Mesenchymal stem cell (in vitro differentiated cells and primary cell): ENCODE results near the gene SRD5A3.

Experiments used
- DNase-seq: peaks from one replicate; pipeline ENCODE4 v3.0.0-alpha.2; 2013
- H2AFZ ChIP-seq: one replicate; pipeline ENCODE4 v1.6.1; 2013; ENCODE audit warnings: low read depth, mild to moderate bottlenecking, control low read depth, inconsistent platforms, low read length, moderate library complexity
- H2AK5ac ChIP-seq: 2 replicates; pipeline ENCODE4 v1.6.1; 2013; ENCODE audit warnings: low read length, moderate library complexity, mild to moderate bottlenecking, inconsistent platforms; ENCODE audit not compliant: severe bottlenecking
- H2BK120ac ChIP-seq: one replicate; pipeline ENCODE4 v1.6.1; 2013; ENCODE audit warnings: low read depth, mild to moderate bottlenecking, inconsistent platforms, low read length, moderate library complexity
- H2BK12ac ChIP-seq, 2 experiments: one replicate each; pipeline ENCODE4 v1.6.1; 2013; ENCODE audit warnings: inconsistent platforms in 2 of 2, low read length in 2 of 2, mild to moderate bottlenecking in 2 of 2, moderate library complexity in 2 of 2, control low read depth in 1 of 2
- H2BK15ac ChIP-seq: one replicate; pipeline ENCODE4 v1.6.1; 2013; ENCODE audit warnings: mild to moderate bottlenecking, low read depth, inconsistent platforms; ENCODE audit not compliant: poor library complexity, severe bottlenecking
- H2BK5ac ChIP-seq: 2 replicates; pipeline ENCODE4 v1.6.1; 2013; ENCODE audit warnings: low read depth, mild to moderate bottlenecking, low read length, control low read depth, inconsistent platforms; ENCODE audit not compliant: poor library complexity, severe bottlenecking
- H3K14ac ChIP-seq, 2 experiments: one replicate each; pipeline ENCODE4 v1.6.1; 2013; ENCODE audit warnings: inconsistent platforms in 2 of 2, low read length in 2 of 2, control low read depth in 1 of 2, mild to moderate bottlenecking in 1 of 2, moderate library complexity in 1 of 2
- H3K18ac ChIP-seq, 2 experiments: one replicate each; pipeline ENCODE4 v1.6.1; 2013; ENCODE audit warnings: inconsistent platforms in 2 of 2, low read length in 2 of 2, control low read depth in 1 of 2, low read depth in 1 of 2, mild to moderate bottlenecking in 1 of 2
- H3K23ac ChIP-seq, 2 experiments: one replicate each; pipeline ENCODE4 v1.6.1; 2013; ENCODE audit warnings: inconsistent platforms in 2 of 2, low read length in 2 of 2, mild to moderate bottlenecking in 2 of 2, moderate library complexity in 2 of 2, control low read depth in 1 of 2
- H3K27ac ChIP-seq: 2 replicates; pipeline ENCODE4 v1.5.1; 2013; ENCODE audit warnings: mild to moderate bottlenecking, moderate library complexity, low read length, control low read depth, inconsistent platforms; ENCODE audit not compliant: poor library complexity, severe bottlenecking
- H3K27me3 ChIP-seq, 2 experiments: 2 replicates each; pipeline versions ENCODE4 v1.6.1 to v1.7.0; 2013; ENCODE audit warnings: low read length in 2 of 2, mild to moderate bottlenecking in 2 of 2, moderate library complexity in 2 of 2, control low read depth in 1 of 2, inconsistent platforms in 1 of 2; ENCODE audit not compliant: control insufficient read depth in 1 of 2, insufficient read depth in 1 of 2
- H3K36me3 ChIP-seq, 2 experiments: 2 replicates each; pipeline versions ENCODE4 v1.6.1 to v1.7.0; 2013; ENCODE audit warnings: low read length in 2 of 2, control low read depth in 1 of 2, inconsistent platforms in 1 of 2, low read depth in 1 of 2, mild to moderate bottlenecking in 1 of 2; ENCODE audit not compliant: insufficient read depth in 2 of 2, control insufficient read depth in 1 of 2
- H3K4ac ChIP-seq, 2 experiments: one replicate each; pipeline ENCODE4 v1.6.1; 2013; ENCODE audit warnings: inconsistent platforms in 2 of 2, low read length in 2 of 2, mild to moderate bottlenecking in 2 of 2, moderate library complexity in 2 of 2, control low read depth in 1 of 2, low read depth in 1 of 2
- H3K4me1 ChIP-seq: 2 replicates; pipeline ENCODE4 v1.6.1; 2013; ENCODE audit warnings: low read depth, low read length, control low read depth; ENCODE audit not compliant: control insufficient read depth, insufficient read depth
- H3K4me2 ChIP-seq: 2 replicates; pipeline ENCODE4 v1.6.1; 2013; ENCODE audit warnings: low read length, mild to moderate bottlenecking, inconsistent platforms; ENCODE audit not compliant: poor library complexity, severe bottlenecking
- H3K4me3 ChIP-seq, 2 experiments: 2 replicates each; pipeline versions ENCODE4 v1.5.1 to v1.7.0; 2013; ENCODE audit warnings: low read length in 2 of 2, mild to moderate bottlenecking in 2 of 2, control low read depth in 1 of 2, low read depth in 1 of 2; ENCODE audit not compliant: insufficient read depth in 1 of 2
- H3K79me1 ChIP-seq: replicated peaks from 2 replicates; pipeline ENCODE4 v1.6.1; 2013; ENCODE audit warnings: mild to moderate bottlenecking, control low read depth, low read length, inconsistent platforms; ENCODE audit not compliant: poor library complexity, severe bottlenecking
- H3K9ac ChIP-seq: 2 replicates; pipeline ENCODE4 v1.7.0; 2013; ENCODE audit warnings: mild to moderate bottlenecking, low read length, moderate library complexity
- H3K9me3 ChIP-seq: 2 replicates; pipeline ENCODE4 v1.7.0; 2013; ENCODE audit warnings: mild to moderate bottlenecking, low read length; ENCODE audit not compliant: control insufficient read depth
- H4K8ac ChIP-seq: one replicate; pipeline ENCODE4 v1.6.1; 2013; ENCODE audit warnings: inconsistent platforms, mild to moderate bottlenecking, low read length, moderate library complexity
- H4K91ac ChIP-seq: one replicate; pipeline ENCODE4 v1.6.1; 2013; ENCODE audit warnings: mild to moderate bottlenecking, low read length, inconsistent platforms
- WGBS: methylation state at CpG from one replicate; pipeline ENCODE4 v1.1.7; 2013; ENCODE audit warnings: mixed read lengths; 5-methylcytosine and 5-hydroxymethylcytosine counted together

The SRD5A3 gene

GRCh38 chr4:55338486-55338885, 7.6 kb upstream of the SRD5A3 start:
- H3K4me3 ChIP-seq, result no peak overlapping the region
- no peak overlapping the region for H2BK12ac ChIP-seq
- no peaks in the 10 kb centered on the region for H3K36me3 ChIP-seq
- DNase-seq, result no peak
- no peaks in the 10 kb centered on the region for H3K27me3 ChIP-seq
- H3K4ac ChIP-seq, result no peak overlapping the region
- H2AFZ ChIP-seq, result no peak overlapping the region
- H3K14ac ChIP-seq, result no peak overlapping the region
- no peaks in the 10 kb centered on the region for H3K79me1 ChIP-seq
- no peak overlapping the region for H3K4me2 ChIP-seq
- H2BK15ac ChIP-seq, result no peak overlapping the region
- H3K9me3 ChIP-seq, result no peaks in the 10 kb centered on the region
- H3K4me1 ChIP-seq, result no peaks in the 10 kb centered on the region
- H3K18ac ChIP-seq, result no peak overlapping the region
- 22% methylated on average over 3 of the region's 4 CpGs for WGBS
- no peak overlapping the region for H2AK5ac ChIP-seq
- no peak overlapping the region for H2BK120ac ChIP-seq
- no peak overlapping the region for H4K91ac ChIP-seq
- H3K9ac ChIP-seq, result no peak overlapping the region
- no peak overlapping the region for H3K27ac ChIP-seq
- H3K23ac ChIP-seq, result no peak overlapping the region
- no peak overlapping the region for H2BK5ac ChIP-seq
- H4K8ac ChIP-seq, result no peak overlapping the region

GRCh38 chr4:55340266-55340665, 5.8 kb upstream of the SRD5A3 start:
- WGBS, result 100% methylated on average over 3 of the region's 3 CpGs
- DNase-seq, result no peak

GRCh38 chr4:55343887-55344286, 2.2 kb upstream of the SRD5A3 start:
- 97% methylated on average over 6 of the region's 7 CpGs for WGBS
- H3K27ac ChIP-seq, result no peak overlapping the region
- H2AK5ac ChIP-seq, result no peak overlapping the region
- no peak overlapping the region for H3K9ac ChIP-seq
- no peaks in the 10 kb centered on the region for H3K9me3 ChIP-seq
- no peak overlapping the region for H2BK15ac ChIP-seq
- H3K4ac ChIP-seq, result no peak overlapping the region
- peaks cover 8% of the 10 kb centered on the region for H3K4me1 ChIP-seq
- no peak overlapping the region for H3K18ac ChIP-seq
- H2AFZ ChIP-seq, result no peak overlapping the region
- H3K4me2 ChIP-seq, result no peak overlapping the region
- H3K79me1 ChIP-seq, result peaks cover 5% of the 10 kb centered on the region
- no peak overlapping the region for H4K91ac ChIP-seq
- H2BK120ac ChIP-seq, result no peak overlapping the region
- no peak overlapping the region for H2BK12ac ChIP-seq
- H3K27me3 ChIP-seq, result no peaks in the 10 kb centered on the region
- no peak overlapping the region for H4K8ac ChIP-seq
- no peak overlapping the region for H3K4me3 ChIP-seq
- no peaks in the 10 kb centered on the region for H3K36me3 ChIP-seq
- no peak overlapping the region for H3K23ac ChIP-seq
- DNase-seq, result no peak
- no peak overlapping the region for H2BK5ac ChIP-seq
- no peak overlapping the region for H3K14ac ChIP-seq

More at GRCh38 chr4:55340266-55340665, 5.8 kb upstream of the SRD5A3 start:
- H3K79me1 ChIP-seq, result no peaks in the 10 kb centered on the region
- no peak overlapping the region for H3K4me3 ChIP-seq
- no peaks in the 10 kb centered on the region for H3K27me3 ChIP-seq
- H2BK120ac ChIP-seq, result no peak overlapping the region
- H4K91ac ChIP-seq, result no peak overlapping the region
- H3K4me2 ChIP-seq, result no peak overlapping the region
- H3K4ac ChIP-seq, result no peak overlapping the region
- no peak overlapping the region for H3K14ac ChIP-seq
- H3K36me3 ChIP-seq, result no peaks in the 10 kb centered on the region
- H2BK5ac ChIP-seq, result no peak overlapping the region
- no peak overlapping the region for H4K8ac ChIP-seq
- no peak overlapping the region for H2AK5ac ChIP-seq
- no peak overlapping the region for H3K23ac ChIP-seq
- no peak overlapping the region for H2BK15ac ChIP-seq
- no peak overlapping the region for H3K27ac ChIP-seq
- no peak overlapping the region for H2BK12ac ChIP-seq
- H2AFZ ChIP-seq, result no peak overlapping the region
- no peak overlapping the region for H3K9ac ChIP-seq
- no peaks in the 10 kb centered on the region for H3K9me3 ChIP-seq
- no peak overlapping the region for H3K18ac ChIP-seq
- no peaks in the 10 kb centered on the region for H3K4me1 ChIP-seq

GRCh38 chr4:55345054-55345453, 988 bp upstream of the SRD5A3 start:
- no peak overlapping the region for H3K4me3 ChIP-seq
- H4K91ac ChIP-seq, result no peak overlapping the region
- no peak overlapping the region for H3K18ac ChIP-seq
- WGBS, result 94% methylated on average over 3 of the region's 3 CpGs
- no peak overlapping the region for H3K14ac ChIP-seq
- H2BK5ac ChIP-seq, result no peak overlapping the region
- no peak overlapping the region for H3K23ac ChIP-seq
- no peak overlapping the region for H3K27ac ChIP-seq
- DNase-seq, result no peak
- no peak overlapping the region for H2BK12ac ChIP-seq
- H3K9me3 ChIP-seq, result no peaks in the 10 kb centered on the region
- H2BK15ac ChIP-seq, result no peak overlapping the region
- H2BK120ac ChIP-seq, result no peak overlapping the region
- H4K8ac ChIP-seq, result no peak overlapping the region
- no peak overlapping the region for H3K9ac ChIP-seq
- H3K4me1 ChIP-seq, result peaks cover 8% of the 10 kb centered on the region
- no peaks in the 10 kb centered on the region for H3K36me3 ChIP-seq
- no peaks in the 10 kb centered on the region for H3K27me3 ChIP-seq
- no peak overlapping the region for H3K4me2 ChIP-seq
- no peak overlapping the region for H2AFZ ChIP-seq
- no peak overlapping the region for H3K4ac ChIP-seq
- peaks cover 5% of the 10 kb centered on the region for H3K79me1 ChIP-seq
- no peak overlapping the region for H2AK5ac ChIP-seq
